Cardiac fibroblast (primary cell): ENCODE data around the gene ADGRF3.

Experiments
- DNase-seq, 2 donors: peaks; one replicate each; pipeline versions ENCODE4 v3.0.0 to v3.0.0-alpha.2; 2010; ENCODE audit warnings: low read depth in 2 of 2
- H3K4me3 ChIP-seq, 2 donors: replicated peaks in 1 of 2; 1 replicate in 1 of 2; 2 replicates in 1 of 2; pipeline ENCODE4 v1.5.1; 2011; ENCODE audit warnings: low read depth in 2 of 2, low read length in 2 of 2, mild to moderate bottlenecking in 2 of 2, moderate library complexity in 1 of 2
- CTCF ChIP-seq: IDR thresholded peaks from one replicate; pipeline ENCODE4 v1.5.1; 2011; ENCODE audit warnings: low read depth, mild to moderate bottlenecking, low read length, inconsistent platforms

Gene ADGRF3

GRCh38 chr2:26318950-26319349, 27.6 kb downstream of the ADGRF3 start:
- no peak for DNase-seq
- H3K4me3 ChIP-seq: no peak overlapping the region
- TF ChIP-seq CTCF: no peak

GRCh38 chr2:26317377-26318105, 29.0 kb downstream of the ADGRF3 start:
- H3K4me3 ChIP-seq: no peak overlapping the region
- TF ChIP-seq CTCF: no peak
- no peak for DNase-seq

- no peak overlapping the region for H3K4me3 ChIP-seq
- no peak for DNase-seq
- TF ChIP-seq CTCF: no peak
Observed at GRCh38 chr2:26316845-26317244, 29.7 kb downstream of the ADGRF3 start.

DNA sequence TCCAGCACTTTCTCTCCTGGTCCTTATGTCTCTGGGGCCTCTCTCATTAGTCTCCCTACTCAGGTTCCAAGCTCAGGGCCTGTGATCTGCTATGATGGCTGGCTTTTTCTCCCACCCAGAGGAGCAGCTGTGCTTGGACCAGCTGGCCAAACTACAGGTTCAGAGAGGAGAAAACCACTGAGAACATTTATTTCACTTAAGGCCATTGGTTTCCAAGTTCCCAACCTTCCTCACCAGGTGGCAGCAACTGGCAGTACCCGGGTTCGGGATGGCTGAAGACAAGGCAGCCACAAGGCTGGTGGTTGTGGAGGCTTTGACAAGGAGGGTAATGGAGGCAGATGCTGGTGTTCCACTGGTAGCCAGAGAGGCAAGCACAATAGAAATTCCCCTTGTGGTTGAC, 30.5 kb downstream of the ADGRF3 start:
- peak; percentile 23 for TF ChIP-seq CTCF
- DNase-seq: no peak
- H3K4me3 ChIP-seq: no peak overlapping the region

GRCh38 chr2:26314243-26314642, 32.3 kb downstream of the ADGRF3 start:
- no peak for TF ChIP-seq CTCF
- no peak for DNase-seq
- no peak overlapping the region for H3K4me3 ChIP-seq

- no peak for TF ChIP-seq CTCF
- no peak for DNase-seq
- H3K4me3 ChIP-seq: no peak overlapping the region
Observed at GRCh38 chr2:26313446-26313845, 33.1 kb downstream of the ADGRF3 start.

- no peak for DNase-seq
- no peak for TF ChIP-seq CTCF
- no peak overlapping the region for H3K4me3 ChIP-seq
Observed at GRCh38 chr2:26312471-26312870, 34.1 kb downstream of the ADGRF3 start.
